GM12873 (cell line): ENCODE measurements around the gene KRT84.

Experiments
- TF ChIP-seq, protein P1 (sequence below): IDR thresholded peaks from 2 replicates; pipeline ENCODE4 v1.5.1; 2012; ENCODE audit warnings: low read depth, mild to moderate bottlenecking, moderate library complexity, low read length, control low read depth; ENCODE audit not compliant: insufficient read depth; ENCODE audit errors: missing control alignments

KRT84 gene

DNA sequence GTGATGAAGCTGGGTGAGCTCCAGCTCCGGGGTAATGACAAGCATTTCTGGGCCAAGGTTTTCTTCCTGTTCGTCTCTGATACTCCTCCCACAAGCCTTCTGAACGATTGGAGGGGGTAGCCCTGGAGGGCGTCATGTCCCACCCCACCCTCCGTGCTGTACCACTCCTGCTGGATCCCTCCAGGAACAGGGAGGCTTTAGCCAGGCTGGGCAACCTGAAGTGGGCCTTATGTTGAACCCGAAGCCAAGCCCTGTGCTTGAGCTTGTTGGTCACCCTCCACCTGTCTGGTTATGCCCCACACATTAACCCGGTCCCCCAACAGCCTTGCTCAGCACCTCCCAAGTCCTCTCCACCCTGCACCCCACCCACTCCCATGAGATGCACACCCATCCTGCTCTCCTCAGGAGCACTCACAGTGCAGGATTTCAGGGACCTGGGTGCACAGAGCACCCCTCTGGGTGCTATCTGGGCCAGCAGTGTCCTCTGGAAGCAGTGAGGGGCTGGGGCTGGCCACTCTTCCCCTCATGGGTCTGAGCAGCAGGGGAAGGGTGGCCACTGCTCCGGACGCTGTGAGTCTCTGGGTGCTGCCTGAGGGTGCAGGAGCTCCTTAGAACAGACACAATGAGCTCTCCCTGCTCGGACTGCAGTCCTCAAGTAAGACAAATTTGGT lies 57.5 kb downstream of the KRT84 start:
- TF ChIP-seq, protein P1, sequence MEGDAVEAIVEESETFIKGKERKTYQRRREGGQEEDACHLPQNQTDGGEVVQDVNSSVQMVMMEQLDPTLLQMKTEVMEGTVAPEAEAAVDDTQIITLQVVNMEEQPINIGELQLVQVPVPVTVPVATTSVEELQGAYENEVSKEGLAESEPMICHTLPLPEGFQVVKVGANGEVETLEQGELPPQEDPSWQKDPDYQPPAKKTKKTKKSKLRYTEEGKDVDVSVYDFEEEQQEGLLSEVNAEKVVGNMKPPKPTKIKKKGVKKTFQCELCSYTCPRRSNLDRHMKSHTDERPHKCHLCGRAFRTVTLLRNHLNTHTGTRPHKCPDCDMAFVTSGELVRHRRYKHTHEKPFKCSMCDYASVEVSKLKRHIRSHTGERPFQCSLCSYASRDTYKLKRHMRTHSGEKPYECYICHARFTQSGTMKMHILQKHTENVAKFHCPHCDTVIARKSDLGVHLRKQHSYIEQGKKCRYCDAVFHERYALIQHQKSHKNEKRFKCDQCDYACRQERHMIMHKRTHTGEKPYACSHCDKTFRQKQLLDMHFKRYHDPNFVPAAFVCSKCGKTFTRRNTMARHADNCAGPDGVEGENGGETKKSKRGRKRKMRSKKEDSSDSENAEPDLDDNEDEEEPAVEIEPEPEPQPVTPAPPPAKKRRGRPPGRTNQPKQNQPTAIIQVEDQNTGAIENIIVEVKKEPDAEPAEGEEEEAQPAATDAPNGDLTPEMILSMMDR, result no peak
